NCI-H1694 treated with DMSO at 0.1 percent for 48 hours (cell line): ENCODE data around the gene EDEM2.
"Not testable (repeated sequence)": the region's sequence is repeated elsewhere in the genome, so short reads cannot be mapped to it uniquely, and the experiment has no call there.

Experiments
- DNase-seq: peaks from one replicate; lab custom pipeline; 2025; lab: John Stamatoyannopoulos, UW

EDEM2 gene

DNA sequence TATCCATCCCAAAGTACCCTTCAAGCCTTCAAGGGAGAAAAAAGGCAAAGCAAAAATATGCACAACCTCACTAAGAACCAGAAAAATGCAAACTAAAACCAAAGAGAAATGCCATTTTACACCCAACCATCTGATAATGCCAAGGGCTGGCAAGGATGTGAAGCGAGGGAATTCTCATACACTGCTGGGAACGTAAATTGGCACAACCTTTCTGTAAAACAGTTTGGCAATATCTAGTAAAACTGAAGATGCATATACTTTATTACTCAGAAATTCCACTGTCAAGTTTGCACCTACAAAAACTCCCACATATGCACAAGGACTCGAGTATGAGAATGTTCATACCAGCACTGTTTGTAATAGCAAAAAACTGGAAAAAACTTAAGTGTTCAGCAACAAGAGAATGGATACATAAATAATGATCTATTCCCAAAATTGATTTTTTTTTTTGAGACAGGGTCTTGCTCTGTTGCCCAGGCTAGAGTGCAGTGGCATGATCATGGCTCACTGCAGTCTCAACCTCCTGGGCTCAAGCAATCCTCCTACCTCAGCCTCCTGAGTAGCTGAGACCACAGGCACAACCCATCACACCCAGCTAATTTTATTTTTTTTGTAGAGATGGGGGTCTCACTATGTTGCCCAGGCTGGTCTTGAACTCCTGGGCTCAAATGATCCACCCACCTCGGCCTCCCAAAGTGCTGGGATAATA, 21.7 kb upstream of the EDEM2 start:
- not testable (repeated sequence) for DNase-seq

DNA sequence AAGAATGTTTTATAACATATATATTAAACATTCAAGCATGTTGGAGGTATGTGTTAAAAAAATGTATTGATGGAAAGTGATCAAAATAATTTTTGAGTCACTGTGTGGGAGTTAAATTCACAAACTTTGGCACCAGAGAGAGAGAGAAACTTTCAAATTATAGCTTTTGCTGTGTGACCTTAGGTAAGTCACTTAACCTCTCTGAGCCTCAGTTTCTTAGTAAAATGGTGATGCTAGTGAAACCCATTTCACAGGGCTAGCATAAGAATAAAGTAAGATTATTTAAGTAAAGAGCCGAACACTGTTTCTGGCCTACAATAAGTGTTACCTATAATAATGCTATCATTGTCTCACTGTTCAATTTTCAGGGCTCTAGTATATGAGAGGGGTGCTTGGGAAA, 20.7 kb upstream of the EDEM2 start:
- no peak for DNase-seq

GRCh38 chr20:35166242-35166830, 19.2 kb upstream of the EDEM2 start:
- DNase-seq = no peak

DNA sequence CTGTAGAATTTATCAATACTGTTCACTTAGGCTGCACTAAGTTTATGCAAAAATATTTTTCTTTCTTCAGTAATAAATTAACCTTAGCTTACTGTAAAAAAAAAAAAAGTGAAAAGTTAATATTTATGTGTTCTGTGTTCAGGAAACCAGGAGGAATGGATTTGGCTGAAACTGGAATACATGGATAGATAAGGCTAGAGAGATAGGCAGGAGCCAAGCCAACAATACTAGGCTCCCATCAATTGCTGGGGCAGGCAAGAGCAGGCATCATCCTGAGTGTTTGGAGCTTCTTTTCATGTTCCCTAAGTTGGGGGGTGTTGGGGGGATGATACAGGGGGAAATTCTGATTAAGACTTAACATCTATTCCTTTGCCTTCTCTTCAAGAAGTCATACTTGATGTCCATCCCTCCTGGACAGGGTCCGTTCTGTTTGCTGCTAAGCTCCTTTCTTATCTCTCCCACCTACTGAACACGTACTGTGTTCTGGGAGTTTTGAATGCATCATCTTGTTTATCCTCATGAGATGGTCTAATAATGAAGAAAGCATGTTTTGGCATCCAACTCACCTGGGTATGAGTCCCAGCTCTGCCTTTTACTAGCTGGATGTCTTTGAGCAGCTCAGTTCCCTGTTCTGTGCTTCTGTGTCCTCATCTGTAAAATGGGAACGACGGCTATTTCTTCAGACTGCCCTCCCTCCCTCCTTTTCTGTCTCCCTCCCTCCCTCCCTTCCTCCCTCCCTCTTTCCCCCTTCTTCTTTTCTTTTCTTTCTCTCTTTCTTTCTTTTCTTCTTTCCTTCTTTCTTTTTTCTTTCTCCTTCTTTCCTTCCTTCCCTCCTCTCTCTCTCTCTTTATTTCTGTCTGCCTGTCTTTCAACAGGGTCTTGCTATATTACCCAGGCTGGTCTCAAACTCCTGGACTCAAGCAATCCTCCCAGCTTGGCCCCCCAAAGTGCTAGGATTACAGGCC, 18.4 kb upstream of the EDEM2 start:
- no peak for DNase-seq

GRCh38 chr20:35164531-35164930, 17.4 kb upstream of the EDEM2 start:
- not testable (repeated sequence) for DNase-seq

- not testable (repeated sequence) for DNase-seq
Measured at GRCh38 chr20:35160341-35160740, 13.2 kb upstream of the EDEM2 start.

DNA sequence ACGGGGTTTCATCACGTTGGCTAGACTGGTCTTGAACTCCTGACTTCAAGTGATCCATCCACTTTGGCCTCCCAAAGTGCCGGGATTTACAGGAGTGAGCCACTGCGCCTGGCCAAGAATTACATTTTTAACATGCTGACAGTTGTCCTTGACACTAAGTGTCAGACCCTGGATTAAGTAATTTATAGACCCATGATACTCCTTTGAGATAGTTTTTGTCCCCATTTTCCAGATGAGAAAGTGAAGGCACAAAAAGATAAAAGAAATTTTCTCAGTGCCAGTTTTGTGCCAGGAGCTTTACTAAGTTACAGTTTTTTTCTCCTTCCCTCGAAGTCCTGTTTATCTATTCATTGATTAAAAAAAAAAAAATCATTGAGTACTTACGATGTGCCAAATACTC, 9.8 kb upstream of the EDEM2 start:
- DNase-seq = no peak

- no peak for DNase-seq
Measured at GRCh38 chr20:35155936-35156335, 8.8 kb upstream of the EDEM2 start.

- no peak for DNase-seq
Measured at GRCh38 chr20:35151736-35152135, 4.6 kb upstream of the EDEM2 start.

DNA sequence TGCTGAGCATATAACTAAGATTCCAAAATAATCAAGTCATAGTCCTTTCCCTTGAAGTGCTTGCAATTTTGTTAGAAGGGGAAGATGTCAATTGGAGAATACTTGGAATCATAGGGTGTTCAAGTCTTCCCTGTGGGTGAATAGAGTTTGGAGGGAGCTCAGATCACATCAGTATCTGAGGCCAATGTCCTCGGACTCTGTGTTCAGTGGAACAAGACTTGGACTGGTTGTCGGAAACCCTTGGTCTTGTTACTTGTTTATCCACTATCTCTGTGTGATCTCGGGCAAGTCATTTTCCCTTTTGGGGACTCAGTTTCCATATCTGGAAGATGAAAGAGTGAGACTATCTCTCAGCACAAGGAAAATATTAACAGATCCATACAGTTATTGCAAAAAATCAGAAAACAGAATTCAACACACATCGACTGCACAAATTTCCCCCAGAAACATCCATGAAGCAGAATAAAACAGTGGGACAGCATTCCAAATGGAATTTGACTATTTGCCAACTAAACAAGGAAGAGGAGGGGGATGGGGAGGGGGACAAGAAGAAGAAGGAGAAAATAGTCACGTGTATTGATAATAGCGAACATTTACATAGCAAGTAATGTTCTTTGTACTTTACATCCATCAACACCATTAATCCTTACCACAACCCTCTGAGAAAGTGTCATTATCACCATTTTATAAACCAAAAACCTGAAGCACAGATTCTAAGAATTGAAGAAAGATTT, 3.9 kb upstream of the EDEM2 start:
- DNase-seq = no peak

DNA sequence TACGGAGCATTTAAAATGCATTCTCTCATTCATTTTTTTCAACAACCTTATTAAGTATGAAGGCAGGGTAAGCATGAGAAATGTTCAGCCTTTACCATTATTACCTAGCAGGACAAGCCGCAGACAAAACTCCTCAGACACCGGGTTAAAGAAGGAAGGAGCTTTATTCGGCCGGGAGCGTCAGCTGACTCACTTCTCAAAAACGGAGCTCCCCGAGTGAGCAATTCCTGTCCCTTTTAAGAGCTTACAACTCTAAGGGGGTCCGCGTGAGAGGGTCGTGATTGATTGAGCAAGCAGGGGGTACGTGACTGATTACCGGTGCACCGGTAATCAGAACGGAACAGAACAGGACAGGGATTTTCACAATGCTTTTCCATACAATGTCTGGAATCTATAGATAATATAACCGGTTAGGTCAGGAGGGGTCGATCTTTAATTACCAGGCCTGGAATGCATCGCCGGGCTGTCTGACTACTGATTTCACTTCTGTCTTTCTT, 487 bp upstream of the EDEM2 start:
- not testable (repeated sequence) for DNase-seq

GRCh38 chr20:35146299-35146919, 727 bp downstream of the EDEM2 start:
- DNase-seq = no peak

DNA sequence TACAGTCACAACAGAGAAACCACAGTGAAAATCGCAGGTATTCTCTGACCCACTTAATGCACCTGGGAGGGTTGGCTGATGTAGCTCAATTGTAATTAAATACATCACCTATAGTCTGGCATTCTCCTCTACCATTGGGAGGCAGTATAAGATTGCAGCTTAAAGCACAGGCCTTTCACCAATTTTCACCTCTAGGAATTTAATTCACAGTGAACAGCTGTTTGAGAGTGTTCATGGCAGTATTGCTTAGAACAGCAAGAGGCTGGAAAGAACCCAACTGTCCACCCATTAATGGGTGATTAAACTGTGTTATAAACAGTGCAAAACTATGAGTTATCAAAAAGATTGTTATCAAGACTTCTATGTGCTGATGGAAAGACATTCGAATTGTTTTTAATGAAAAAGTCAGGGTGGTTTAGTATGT, 2.0 kb downstream of the EDEM2 start:
- DNase-seq = peak; percentile 54

GRCh38 chr20:35144694-35145093, 2.4 kb downstream of the EDEM2 start:
- no peak for DNase-seq

DNA sequence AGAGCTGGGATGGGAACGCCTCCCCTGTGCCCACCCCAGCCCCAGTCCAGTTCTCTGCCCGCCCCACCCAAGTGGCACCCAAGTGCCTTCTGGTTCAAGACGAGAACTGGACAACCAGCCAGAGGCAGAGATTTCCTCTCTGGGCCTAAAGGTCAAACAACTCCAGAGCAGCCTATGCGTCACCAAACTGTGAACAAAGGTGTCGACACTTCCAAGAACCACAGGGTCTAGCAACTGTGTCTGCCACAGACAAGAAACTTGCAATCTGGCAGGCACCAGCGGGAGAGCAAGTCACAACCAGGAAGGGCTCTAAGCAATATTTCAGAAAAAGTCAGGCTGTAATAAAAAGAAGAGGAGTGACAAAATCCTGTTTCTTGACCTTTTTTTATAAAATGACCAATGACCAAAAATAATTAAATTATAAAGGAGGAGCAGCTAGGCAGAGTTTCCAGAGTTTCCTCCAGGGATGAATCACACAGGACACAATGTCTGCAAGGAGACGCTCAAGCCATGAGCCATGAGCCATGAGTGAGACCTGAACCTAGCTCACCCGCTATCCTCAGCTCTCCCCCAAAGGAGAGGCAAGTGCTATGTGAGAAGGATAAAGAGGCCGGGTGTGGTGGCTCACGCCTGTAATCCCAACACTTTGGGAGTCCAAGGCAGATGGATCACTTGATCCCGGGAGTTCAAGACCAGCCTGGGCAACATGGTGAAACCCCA, 11.1 kb downstream of the EDEM2 start:
- DNase-seq = no peak

DNA sequence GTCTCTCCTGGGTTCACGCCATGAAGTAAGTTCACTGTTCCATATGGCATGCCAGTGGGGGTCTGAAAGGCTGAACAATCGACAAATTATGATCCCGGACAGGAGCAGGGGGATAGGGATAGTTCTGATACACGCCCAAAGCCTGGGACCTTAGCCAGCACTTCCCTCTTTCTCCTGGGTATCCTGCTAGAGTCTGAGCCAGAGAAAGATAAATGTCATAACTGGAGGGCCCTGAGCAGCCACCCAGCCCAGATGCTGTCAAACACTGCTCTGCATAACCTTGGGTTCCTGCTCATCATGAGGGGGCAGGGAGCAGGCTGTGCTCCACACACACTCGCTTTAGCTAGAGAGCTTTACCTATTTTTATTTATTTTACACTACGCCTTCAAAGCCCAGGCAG, 12.3 kb downstream of the EDEM2 start:
- DNase-seq = no peak

DNA sequence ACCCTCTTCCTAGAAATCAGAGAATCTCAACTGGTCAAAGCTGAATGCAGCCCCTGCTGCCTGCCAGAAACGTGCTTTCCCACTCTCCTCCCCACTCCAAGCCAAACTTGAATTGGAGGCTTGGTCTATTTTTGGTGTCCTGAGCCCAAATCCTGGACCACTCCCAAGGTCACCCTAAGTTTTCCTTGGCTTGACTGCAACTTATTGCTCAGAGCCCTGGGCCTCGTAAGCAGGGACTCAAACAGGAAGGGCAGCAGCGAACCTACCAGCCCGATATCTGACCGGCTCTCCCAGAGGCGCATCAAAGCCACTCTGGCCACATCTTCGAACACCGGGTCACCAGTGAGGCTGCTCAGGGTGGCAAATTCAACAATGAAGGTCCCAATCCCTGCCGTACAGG, 12.7 kb downstream of the EDEM2 start:
- no peak for DNase-seq

DNA sequence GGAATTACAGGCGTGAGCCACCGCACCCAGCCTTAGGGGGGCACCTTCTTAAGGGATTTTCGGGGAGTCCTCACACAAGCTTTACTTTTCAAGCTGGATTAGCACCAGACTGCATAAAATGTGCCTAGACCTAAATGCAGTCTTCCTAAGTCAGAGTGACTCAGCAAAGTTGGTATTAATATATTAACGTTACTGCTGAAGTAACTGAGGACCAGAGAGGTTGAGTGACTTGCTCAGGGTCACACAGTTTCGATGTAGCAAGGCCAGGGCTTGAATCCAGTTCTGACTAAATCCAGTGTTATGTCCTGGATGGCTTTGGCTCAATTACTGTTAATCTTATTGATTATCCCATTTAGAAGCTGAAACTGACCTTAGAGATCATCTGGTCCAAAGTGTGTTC, 13.4 kb downstream of the EDEM2 start:
- no peak for DNase-seq

- DNase-seq = no peak
Measured at GRCh38 chr20:35133031-35133430, 14.1 kb downstream of the EDEM2 start.

GRCh38 chr20:35131934-35132333, 15.2 kb downstream of the EDEM2 start:
- no peak for DNase-seq

GRCh38 chr20:35129647-35130069, 17.5 kb downstream of the EDEM2 start:
- DNase-seq = no peak
